Ascending aorta (tissue), 2 donors: ENCODE measurements around the gene UMODL1. TPM values are rescaled to one million over a fixed set of nuclear protein-coding genes. Genes with fewer than 3 reads are reported as not detected.

Source experiments
- DNase-seq, 2 donors: peaks; one replicate each; pipeline ENCODE4 v3.0.0-alpha.2; 2019; ENCODE audit warnings: low spot score in 2 of 2
- H3K27ac ChIP-seq, 2 donors: fragments of 200-600 bp; sonication (generic); one replicate each; pipeline ENCODE4 v1.5.1; 2016 to 2017; ENCODE audit warnings: mild to moderate bottlenecking in 1 of 2
- H3K27me3 ChIP-seq: fragments of 200-600 bp; sonication (generic); one replicate; pipeline ENCODE4 v1.5.1; 2017
- H3K36me3 ChIP-seq, 2 donors: fragments of 200-600 bp; sonication (generic); one replicate each; pipeline ENCODE4 v1.5.1; 2016
- H3K4me1 ChIP-seq, 2 donors: fragments of 200-600 bp; sonication (generic); one replicate each; pipeline ENCODE4 v1.5.1; 2016 to 2017; ENCODE audit warnings: mild to moderate bottlenecking in 1 of 2
- H3K4me3 ChIP-seq, 2 donors: fragments of 200-600 bp; sonication (generic); one replicate each; pipeline ENCODE4 v1.5.1; 2016 to 2017; ENCODE audit warnings: mild to moderate bottlenecking in 1 of 2
- H3K9me3 ChIP-seq, 2 donors: fragments of 200-600 bp; sonication (generic); one replicate each; pipeline ENCODE4 v1.5.1; 2016
- CTCF ChIP-seq, 3 experiments: fragments of 200-600 bp in 2 of 3; fragments of 450-650 bp in 1 of 3; sonication (generic) in 2 of 3; IDR thresholded peaks; one replicate each; pipeline ENCODE4 v1.5.1; 2016 to 2019; ENCODE audit warnings: antibody characterized with exemption in 3 of 3, mild to moderate bottlenecking in 1 of 3, moderate library complexity in 1 of 3
- intact Hi-C: fragments of 100-400 bp; cut with DNase I; formaldehyde crosslinking; loops from one replicate; pipeline ENCODE4 v1.15.1; 2023
- total RNA-seq: library from RNA; depleted of rRNA; stranded (reverse); fragments of >200 nt; gene quantifications from one replicate; pipeline ENCODE4 v1.1.0, GENCODE V29; 2016

UMODL1 gene
- total RNA-seq, 1 donor from 2014 or later = not detected

- H3K27me3 ChIP-seq = no peaks in the 10 kb centered on the region
- intact Hi-C loops = no loop called here
Measured at GRCh38 chr21:42061195-42061985, 9.7 kb upstream of the UMODL1 start.

GRCh38 chr21:42061986-42062235 lies 9.2 kb upstream of the UMODL1 start:
- Histone ChIP-seq H3K27me3 (no peaks in the 10 kb centered on the region), H3K4me3 (no peak overlapping the region), H3K27ac (no peak overlapping the region), H3K9me3 (no peaks in the 10 kb centered on the region), H3K36me3 (no peaks in the 10 kb centered on the region), H3K4me1 (peaks cover 2 to 13% of the 10 kb centered on the region in 2 donors)
- no peak for TF ChIP-seq CTCF (IDR thresholded peaks at IDR 0.05)
- no peak for DNase-seq
- intact Hi-C loops = no loop called here

More at GRCh38 chr21:42061195-42061985, 9.7 kb upstream of the UMODL1 start:
- no peak overlapping the region for H3K4me3 ChIP-seq
- no peak overlapping the region for H3K27ac ChIP-seq
- H3K4me1 ChIP-seq = peaks cover 4 to 18% of the 10 kb centered on the region in 2 donors
- H3K9me3 ChIP-seq = no peaks in the 10 kb centered on the region
- DNase-seq = no peak
- H3K36me3 ChIP-seq = no peaks in the 10 kb centered on the region
- TF ChIP-seq CTCF (IDR thresholded peaks at IDR 0.05) = no peak

- no peaks in the 10 kb centered on the region for H3K36me3 ChIP-seq
- no peak for TF ChIP-seq CTCF (IDR thresholded peaks at IDR 0.05)
- H3K27me3 ChIP-seq = no peaks in the 10 kb centered on the region
- H3K4me1 ChIP-seq = peaks cover 0 to 11% of the 10 kb centered on the region in 2 donors
- no peak overlapping the region for H3K27ac ChIP-seq
- DNase-seq = no peak
- H3K9me3 ChIP-seq = no peaks in the 10 kb centered on the region
- intact Hi-C loops = no loop called here
- H3K4me3 ChIP-seq = no peak overlapping the region
Measured at GRCh38 chr21:42062236-42063022, 8.7 kb upstream of the UMODL1 start.

GRCh38 chr21:42063191-42063570 lies 7.9 kb upstream of the UMODL1 start:
- intact Hi-C loops = no loop called here
- H3K27me3 ChIP-seq = no peaks in the 10 kb centered on the region
- no peak overlapping the region for H3K4me3 ChIP-seq
- no peak overlapping the region for H3K27ac ChIP-seq
- no peaks in the 10 kb centered on the region for H3K9me3 ChIP-seq
- no peak for DNase-seq
- no peak for TF ChIP-seq CTCF (IDR thresholded peaks at IDR 0.05)
- H3K4me1 ChIP-seq = peaks cover 0 to 4% of the 10 kb centered on the region in 2 donors
- no peaks in the 10 kb centered on the region for H3K36me3 ChIP-seq

GRCh38 chr21:42063571-42064521 lies 7.3 kb upstream of the UMODL1 start:
- H3K27me3 ChIP-seq = no peaks in the 10 kb centered on the region
- no peak for DNase-seq
- H3K9me3 ChIP-seq = no peaks in the 10 kb centered on the region
- intact Hi-C loops = no loop called here
- no peak for TF ChIP-seq CTCF (IDR thresholded peaks at IDR 0.05)
- H3K27ac ChIP-seq = no peak overlapping the region
- H3K4me3 ChIP-seq = no peak overlapping the region
- H3K36me3 ChIP-seq = no peaks in the 10 kb centered on the region
- H3K4me1 ChIP-seq = no peaks in the 10 kb centered on the region
